Raji (cell line): Measurements from ENCODE around the gene PIF1.

Experiments used
- POLR2A ChIP-seq: IDR thresholded peaks from 2 replicates; pipeline ENCODE4 v1.6.1; 2011; ENCODE audit warnings: low read depth, low read length, control low read depth; ENCODE audit not compliant: insufficient read depth

The PIF1 gene

DNA sequence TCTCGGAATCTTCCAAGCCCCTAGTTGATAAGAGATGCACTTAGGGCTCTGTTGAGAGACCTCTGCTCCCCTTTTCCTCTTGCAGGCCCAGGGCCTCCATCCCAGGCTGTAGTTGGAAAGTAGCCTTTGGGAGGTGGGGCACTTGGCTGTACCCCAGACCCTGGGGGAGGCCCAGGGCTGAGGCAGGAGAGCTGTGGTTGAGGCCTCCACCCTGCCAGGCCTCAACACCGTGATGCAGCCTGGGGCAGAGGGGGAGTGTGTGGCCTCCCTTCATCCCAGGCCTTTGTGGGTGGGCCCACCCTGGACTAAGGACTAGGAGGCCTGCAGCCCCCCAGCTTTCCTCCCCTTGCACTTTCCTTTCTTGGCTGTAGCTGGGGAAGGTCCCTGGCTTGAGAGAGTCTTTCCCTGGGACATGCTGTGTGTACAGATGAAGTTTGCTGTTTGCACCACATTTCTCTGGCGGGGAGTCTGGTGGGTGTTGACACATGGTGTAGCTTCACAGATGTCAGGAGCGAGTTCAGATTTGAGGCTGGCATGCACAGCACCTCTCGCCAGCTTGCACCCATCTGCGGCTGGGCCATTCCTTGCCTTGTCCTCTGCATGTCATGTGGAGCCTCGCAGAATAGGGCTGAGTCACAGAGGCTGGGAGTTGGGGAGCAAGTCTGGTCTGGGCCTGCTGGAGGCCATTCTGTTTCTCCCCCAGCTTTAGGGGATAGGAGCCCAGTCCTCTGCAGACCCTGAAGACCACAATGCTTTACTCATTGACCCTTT is 29.9 kb upstream of the PIF1 start:
- no peak for TF ChIP-seq POLR2A

DNA sequence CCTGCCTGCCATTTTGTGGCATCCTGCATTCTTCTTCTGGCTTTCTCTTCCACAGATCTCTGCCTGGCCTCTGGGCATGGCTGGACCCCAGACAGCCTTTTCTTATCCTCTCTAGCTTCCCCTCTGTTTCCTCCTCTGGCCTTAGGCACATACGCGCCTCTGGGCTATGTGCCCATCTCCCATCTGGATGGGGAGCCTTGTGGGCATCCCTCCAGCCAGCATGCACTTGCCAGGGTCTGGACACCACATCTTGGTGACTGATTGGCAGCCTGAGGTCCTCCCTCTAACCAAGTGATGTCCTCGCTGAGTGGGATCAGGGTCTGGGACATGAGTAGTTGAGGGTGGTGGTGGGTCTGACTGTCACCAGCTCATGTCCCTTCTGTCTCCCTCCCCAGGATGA is 29.1 kb upstream of the PIF1 start:
- no peak for TF ChIP-seq POLR2A

DNA sequence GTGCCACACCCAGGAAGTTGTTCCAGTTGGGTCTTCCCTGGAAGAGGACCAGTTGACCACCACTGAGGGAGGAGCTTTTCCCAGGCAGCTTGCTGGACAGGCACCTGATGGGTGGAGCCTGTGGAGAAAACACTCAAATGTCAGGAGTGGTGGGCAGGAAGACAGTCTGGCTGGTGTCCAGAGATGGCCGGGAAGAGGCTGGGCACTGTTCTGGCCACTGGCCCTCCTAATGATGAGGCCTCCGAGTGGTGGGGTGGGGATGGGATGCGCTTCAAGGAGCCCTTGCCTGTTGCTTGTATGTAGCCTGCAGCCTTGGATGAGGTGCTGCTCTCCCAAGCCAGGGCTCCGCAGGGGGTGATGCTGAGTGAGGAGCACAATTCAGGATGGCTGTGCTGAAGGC is 28.6 kb upstream of the PIF1 start:
- TF ChIP-seq POLR2A, result no peak

DNA sequence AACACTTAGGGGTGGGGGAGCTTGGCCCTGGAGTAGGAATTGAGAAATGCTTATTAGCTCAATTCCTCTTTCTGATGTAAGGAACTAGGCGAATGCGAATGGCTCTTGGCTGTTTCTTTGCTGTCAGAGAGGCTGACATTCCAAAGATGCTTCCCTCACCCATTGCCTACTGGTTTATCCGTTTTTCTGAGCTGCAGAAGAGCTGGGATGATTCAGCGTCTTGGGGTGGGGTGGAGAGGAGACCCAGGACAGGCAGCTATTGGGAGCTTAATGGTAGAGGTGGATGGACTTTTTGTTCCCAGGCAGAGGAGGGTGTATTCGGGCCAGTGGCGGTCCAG is 26.0 kb upstream of the PIF1 start:
- TF ChIP-seq POLR2A, result no peak

DNA sequence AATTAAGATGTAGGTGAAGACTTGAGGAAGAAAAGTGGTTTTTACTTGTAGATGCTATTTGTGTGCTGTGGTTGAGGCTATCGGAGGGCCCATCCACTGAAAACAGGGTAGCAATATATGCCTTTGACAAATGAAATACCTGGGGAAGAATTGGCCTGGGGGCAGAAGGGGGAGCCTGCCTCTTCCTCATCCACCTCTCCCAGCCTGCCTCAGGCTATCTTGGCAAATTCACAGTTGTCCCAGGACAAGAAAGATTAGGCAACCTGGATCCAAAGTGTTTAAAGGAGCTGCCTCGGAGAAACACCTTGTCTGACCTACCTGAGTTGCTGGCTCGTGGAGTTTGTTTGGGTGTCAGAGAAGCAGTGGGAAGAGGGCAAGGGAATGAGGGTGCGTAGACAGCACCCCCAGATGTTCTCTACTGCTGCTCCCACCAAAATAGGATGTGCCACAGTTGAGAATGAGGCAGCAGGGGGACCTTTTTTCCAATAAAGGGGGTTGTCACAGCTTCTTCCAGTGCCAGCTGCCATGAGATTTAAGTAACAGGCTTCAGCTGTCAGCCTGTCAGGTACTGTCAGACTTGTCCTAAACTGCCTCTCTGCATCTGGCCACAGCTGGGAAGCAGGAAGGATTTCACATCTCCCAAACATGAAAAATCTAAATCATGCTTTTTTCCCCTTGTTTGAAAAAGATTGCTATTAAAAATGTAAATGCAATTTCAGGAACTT is 25.5 kb upstream of the PIF1 start:
- no peak for TF ChIP-seq POLR2A

DNA sequence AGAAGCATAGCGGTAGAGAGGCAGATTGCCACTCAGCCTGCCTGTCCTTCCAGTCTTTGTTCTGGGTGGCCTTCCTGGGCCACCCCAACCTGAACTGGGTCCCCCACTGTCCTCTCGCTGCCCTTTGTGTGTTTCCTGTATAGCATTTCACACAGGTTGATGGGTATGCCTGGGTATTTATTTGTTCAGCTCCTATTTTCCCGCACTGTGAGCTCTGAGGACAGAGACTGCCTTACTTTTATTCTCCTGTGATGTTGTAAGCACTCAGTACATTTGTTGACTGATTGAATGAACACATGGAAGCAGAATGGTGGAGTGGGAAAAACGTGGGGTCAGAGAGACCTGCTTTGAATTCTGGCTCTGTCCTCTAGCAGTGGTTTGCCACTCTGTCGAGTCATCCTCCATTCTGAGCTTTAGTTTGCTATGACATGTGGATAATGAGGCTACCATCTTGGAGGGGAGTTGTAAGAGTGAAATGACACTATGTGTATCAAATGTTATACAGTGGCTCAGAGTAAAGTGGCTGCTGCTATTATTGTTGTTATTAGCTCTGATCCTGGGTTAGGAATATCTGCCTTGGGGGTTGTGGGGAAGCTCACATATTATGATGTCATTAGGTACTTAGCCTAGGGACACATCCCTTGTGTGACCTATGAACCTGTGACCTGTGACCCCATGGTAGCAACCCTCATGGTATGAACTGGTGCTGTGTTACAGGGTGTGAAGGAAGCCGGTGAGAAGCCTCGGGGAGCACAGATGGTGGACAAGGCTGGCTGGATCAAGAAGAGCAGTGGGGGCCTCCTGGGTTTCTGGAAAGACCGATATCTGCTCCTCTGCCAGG is 22.6 kb upstream of the PIF1 start:
- no peak for TF ChIP-seq POLR2A

DNA sequence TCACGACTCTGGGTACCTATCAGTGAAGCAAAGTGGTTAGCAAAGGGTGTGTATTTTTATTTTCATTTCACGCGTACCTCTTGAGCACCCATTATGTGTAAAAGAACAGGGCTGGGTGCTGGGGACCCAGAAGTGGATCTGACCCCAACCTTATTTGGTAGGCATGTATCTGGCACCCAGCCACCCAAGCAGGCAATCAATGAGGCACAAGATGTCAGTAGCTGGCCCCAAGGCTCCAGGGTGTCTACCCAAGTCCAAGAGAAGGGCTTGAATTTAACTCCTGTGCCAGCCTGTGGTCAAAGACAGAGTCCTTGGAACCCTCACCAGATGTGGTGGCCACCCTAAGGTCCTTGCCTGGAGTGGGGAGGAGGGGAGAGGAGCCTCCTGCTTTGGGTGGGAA is 22.0 kb upstream of the PIF1 start:
- no peak for TF ChIP-seq POLR2A

DNA sequence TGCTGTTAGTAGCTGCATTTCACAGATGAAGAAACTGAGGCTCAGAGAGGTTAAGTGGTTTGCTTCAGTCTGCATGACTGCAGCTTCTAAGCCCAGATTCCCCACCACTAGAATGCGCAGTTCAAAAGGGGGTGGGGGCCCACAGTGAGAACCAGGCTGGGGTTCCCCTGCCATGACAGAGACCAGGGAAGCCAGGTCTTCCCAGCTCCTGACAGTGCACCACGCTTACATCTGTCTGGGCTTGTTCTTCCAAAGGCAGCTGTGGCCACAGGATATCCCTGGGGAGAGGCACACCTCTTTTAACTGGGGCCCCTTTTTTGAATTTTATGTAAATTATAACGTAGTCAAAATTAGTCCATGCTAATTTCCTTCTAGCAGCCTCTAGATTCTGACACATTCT is 21.6 kb upstream of the PIF1 start:
- no peak for TF ChIP-seq POLR2A

DNA sequence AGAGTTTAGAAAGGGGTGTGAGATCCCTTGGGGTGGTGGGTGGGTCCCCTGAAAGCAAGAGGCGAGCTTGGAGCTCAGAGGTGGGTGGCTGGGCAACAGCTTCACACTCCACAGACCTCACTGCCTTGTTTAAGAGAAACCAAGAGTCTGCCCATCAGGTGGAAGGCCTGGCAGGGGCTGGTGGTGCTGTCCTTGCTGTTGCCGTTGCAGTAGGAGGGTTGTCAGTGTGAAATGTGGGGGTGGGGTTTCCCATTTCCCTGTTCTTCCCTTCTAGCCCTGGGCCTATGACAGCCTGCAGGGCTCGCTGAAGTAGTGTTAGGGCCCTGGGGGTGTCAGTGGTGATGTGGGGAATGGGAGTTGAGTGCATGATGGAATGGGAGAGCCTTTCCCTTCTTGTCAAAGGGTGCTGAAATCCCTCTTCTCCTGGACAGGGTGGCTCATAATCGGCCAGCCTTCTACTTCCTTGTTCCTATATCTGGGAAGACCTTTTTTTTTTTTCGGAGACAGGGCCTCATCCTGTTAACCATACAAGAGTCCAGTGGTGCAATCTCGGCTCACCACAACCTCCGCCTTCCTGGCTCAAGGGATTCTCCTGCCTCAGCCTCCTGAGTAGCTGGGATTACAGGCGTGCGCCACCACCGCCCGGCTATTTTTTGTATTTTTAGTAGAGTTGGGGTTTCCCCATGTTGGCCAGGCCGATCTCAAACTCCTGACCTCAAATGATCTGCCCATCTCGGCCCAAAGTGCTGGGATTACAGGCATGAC is 20.6 kb upstream of the PIF1 start:
- no peak for TF ChIP-seq POLR2A

DNA sequence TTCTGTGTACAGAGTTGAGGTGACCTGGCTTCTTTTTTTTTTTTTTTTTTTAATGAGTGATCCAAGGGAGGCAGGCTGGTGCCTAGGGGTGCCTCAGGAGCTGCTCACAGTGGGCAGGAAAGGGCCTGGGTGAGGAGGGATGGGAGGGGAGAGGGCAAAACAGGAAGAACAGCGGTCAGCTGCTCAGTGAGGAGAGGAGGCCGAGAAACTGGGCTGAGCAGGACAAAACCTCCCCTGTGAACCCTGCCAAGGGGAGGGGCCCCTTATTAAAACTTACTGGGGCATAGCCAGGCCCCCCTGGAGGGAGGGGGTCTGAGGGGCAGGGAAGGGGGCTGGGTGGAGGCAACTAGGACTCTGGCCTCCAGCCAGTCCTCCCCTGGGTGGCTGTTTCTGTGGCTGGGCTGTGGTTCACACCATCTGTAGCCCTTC is 19.8 kb upstream of the PIF1 start:
- no peak for TF ChIP-seq POLR2A

DNA sequence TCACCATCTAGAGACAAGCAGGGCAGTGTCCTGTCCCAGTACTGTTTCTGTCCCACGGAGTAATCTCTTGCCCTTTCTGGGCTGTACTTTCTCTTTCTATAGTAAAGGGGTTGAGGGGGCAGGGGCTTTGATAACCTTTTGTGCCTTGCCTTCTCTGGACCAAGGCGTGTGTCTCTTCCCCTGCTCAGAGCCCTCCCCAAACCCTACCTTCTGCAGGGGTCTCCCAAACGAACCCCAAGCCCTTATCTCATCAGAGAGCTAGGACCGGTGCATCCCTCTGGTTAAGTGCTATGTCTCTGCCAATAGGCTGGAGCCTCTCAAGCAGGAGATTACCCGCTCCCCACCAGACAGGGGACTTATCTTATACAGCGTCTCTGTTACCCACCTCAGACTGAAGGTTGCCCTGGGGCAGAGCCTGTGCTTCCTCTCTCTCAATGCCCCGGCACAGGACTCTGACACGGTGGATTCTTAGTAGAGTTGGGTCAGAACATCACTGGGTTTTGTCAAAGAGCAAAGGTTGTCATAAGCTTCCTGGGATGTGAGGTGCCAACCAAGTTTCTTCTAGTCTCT is 19.2 kb upstream of the PIF1 start:
- TF ChIP-seq POLR2A, result peak; percentile 4; the same call in 1 of the 2 replicates

DNA sequence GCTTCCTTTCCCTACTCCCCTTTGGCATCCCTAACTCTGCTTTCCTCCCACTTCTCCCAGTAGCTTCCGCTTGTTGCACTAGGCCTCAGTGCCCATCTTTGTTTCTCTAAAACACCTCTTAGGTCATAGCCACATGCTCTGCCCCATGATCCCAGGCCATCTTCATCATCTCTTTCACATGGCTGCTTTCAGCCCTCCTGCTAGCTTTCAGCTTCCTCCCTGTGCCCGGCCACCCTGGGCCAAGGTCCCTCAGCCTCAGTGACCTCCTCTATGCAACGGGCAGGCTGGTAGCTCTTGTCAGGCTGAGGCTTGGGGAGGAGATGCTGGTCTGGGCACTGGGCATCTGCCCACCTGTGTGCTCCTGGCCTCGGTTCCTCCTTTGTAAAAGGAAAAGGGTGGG is 18.5 kb upstream of the PIF1 start:
- no peak for TF ChIP-seq POLR2A

DNA sequence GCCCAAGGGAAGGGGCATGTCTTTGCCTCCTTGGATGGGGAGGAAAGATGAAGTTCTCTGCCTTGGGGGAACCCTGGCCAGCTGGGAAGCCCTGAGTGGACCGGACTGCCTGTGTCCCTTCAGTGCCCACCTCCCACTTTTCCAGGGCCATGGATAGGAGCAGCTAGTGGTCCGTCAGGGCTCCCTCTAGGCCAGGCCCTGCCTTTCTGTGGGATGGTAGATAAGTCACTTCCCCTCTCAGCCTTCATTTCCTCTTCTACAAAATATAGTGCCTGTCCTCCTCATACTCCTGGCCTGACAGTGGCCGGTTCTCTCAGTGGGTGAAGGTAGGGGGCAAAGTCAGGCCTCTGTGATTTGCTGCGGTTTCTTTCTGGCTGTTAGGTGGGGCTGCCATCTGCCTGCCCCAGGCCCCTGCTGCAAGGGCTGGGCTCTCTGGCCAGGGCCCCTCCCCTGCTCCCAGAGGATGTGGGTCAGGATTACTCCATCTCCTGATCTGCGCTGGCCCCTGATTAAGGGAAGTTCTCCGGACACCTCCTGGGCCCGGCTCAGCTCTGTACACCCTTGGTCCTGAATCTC is 17.6 kb upstream of the PIF1 start:
- no peak for TF ChIP-seq POLR2A
